ENCODE measurements around the gene TP53AIP1.

Gene TP53AIP1

DNA sequence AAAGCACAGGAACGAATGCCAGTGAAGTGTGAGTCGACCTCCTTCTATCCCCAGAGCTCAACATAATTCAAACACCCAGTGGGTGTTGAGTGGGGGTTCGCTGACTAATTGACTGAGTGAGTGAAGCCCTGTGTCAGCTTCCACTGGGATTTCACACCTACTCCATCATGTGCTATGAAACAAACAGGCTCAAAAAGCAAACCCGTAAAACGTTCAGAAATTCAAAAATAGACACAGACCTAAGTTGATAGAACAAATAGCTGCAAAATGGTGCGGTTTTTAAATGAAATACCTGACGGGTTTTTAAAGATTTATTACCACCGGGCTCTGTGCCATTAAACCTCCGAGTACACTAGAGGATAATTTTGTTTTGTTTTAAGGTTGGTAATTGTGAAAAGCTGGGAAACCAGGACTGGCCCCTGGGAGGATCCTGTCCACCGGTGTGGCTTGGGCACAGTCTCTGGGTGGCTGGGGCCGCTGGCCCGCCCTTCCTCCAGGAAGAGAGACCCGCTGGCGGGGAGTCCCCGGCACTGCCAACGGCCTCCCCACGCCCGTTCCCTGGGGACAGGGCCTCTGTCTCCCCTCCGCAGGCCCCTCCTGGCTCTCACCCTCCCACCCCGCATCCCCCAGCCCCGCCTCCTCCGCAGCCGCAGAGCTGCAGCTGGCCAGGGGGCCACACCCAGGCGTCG, 37.9 kb downstream of the TP53AIP1 start:
- DNase-seq = no peak

DNA sequence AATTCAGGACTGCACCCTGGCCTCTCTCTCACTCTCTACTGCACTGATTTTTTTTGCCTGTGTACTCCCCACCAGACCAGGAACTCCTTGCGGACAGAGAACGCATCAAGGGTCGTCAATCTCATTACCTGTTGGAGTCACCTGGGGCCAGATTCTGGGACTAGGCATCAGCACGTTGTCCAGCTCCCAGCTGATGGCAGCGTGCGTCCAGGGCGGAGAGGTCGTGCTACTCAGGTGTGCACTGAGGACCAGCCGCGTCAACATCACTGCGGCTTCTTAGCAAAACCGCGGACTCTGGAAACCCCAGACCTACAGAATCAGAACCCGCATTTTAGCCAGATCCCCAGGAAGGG, 38.4 kb downstream of the TP53AIP1 start:
- no peak for DNase-seq

- DNase-seq = no peak
Observed at GRCh38 chr11:128903248-128904061, 39.2 kb downstream of the TP53AIP1 start.

DNA sequence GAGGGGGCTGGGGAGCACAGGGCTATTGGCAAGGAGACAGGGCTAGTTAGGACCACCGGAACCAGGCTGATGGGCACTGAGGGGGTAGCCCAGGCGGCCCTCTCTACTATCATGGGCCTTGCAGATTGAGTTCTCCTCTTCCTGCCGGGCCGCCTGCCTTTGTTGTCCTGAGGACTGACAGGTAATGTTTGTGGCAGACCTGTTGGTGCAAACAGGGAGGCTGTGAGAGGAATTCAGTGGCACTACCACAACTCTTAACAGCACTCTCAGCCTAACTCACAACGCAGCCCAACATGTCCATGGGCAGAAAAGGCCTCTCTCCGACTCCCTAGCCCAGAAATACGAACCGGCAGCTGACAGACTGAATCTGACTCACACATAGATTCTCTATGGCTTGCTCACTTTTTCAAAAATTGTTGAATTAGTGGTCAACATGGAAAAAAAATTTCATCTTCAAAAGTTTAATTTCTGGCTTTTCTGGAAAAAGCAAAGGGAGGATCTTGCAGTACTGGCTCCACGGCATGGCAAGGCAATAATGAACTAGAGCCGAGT, 40.1 kb downstream of the TP53AIP1 start:
- DNase-seq = no peak

GRCh38 chr11:128901653-128902514, 40.8 kb downstream of the TP53AIP1 start:
- no peak for DNase-seq

GRCh38 chr11:128900468-128900867, 42.2 kb downstream of the TP53AIP1 start:
- DNase-seq = no peak

DNA sequence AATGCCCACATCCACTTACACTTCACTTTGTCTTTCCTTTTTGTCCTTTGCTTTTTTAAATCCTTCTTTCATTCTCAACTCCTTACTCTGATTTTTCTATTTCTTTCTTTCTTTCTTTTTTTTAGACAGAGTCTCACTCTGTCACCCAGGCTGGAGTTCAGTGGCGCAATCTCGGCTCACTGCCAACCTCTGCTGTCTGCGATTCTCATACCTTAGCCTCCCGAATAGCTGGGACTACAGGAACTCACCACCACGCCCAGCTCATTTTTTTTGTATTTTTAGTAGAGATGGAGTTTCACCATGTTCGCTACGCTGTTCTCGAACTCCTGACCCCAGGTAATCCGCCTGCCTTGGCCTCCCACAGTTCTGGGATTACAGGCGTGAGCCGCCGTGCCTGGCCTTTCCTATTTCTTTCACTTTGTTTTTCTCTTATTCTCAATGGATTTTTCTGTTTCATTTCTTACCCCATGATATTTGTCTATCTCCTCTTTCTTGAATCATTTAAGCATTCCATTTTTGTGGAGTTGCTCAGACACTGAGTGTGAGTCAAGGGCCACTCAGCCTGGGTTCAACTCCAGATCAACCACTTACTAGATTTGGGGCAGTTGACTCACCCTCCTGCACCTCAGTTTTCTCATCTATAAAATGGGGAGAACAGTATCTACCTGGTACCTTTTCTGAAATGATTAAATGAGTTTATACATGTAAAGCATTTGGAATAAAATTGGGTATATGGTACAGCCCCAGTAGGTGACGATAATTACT, 43.9 kb downstream of the TP53AIP1 start:
- DNase-seq = no peak

GRCh38 chr11:128897826-128898225, 44.8 kb downstream of the TP53AIP1 start:
- DNase-seq = no peak

DNA sequence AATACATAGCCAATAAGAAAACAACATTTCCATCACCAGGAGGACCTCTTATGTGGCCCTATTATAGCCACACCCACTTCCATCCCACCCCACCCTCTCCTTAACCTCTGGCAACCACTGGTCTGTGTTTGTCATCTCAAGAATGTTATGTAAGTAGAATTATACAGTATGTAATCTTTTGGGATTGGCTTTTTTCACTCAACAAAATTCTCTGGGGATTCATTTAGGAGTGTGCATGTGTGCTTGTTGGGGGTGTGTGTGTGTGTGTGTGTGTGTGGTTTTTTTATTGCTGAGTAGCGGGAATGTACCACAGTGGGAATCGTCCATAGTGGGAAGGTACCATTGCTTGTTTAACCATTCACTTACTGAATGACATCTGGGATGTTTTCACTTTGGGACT, 46.3 kb downstream of the TP53AIP1 start:
- no peak for DNase-seq

DNA sequence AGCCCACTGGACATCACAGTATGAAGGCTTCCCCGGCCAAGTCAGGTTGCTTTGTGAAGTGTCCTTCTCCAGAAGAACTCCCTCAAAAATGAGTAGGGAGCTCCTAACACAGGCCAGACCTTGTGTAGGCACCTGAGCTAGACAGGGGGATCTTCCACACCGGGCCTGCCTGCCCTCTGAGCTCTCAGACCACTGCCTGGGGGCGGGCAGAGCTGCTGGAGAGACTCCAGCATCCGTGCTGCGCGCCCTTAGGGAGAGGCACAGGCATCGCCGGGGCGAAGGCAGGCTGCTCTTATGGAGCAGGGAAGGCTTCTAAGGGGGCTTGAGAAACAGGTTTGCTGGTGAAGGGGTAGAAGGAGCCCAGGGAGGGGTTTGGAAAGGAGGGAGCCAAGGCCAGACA, 47.1 kb downstream of the TP53AIP1 start:
- DNase-seq = no peak

DNA sequence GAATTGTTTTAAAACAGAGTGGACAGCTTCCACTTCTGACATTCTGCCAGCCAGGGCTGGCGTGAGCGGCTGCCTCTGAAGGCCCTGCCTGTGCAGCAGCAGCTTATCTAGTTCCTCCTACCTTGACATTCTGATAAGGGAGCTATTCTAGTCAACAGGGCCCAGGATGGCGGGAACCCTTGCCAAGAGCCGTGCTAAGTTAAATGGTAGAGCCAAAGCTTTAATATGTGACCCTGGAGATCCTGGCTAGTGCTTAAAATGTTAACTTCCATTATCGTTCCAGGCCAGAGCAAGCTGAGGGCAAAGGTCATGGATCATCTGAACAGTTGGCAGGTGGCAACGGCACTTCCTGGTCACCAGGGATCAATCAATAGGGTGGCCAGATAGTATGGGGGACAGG, 48.0 kb downstream of the TP53AIP1 start:
- no peak for DNase-seq

GRCh38 chr11:128894286-128894681, 48.4 kb downstream of the TP53AIP1 start:
- no peak for DNase-seq

DNA sequence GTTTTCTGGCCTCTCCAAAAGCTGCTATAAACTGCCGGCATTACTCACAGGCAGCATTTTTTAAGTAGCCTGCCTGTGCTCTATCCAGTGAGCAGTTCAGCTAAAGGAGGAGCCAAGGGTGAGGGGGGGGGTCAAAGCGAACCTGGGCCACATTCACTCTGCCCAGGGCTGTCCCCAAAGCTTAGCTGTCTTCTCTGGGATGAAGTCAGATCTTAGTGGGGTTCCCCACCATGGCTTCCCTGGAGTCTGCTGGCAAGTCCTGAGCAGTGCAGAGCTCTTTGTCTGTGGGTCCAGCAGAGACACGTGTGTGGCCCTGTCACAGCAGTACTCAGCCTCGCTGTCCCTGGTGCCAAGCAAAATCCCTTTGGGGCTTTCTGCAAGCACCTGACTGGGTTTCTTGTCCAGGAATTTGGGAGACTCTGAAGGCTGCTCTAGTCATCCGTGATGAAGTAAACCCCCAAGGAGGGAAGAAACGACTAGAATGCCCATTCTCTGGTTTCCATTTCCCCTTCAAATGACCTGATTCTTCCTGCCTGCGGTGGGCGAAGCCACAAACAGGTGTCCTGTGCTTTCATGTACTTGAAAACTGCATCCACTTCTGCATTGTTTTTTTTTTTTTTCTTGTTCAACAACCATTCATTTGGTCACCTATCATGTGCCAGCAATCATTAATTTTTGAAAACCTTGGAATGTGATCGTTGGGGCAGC, 48.9 kb downstream of the TP53AIP1 start:
- DNase-seq = no peak

- DNase-seq = no peak
Observed at GRCh38 chr11:128892866-128893565, 49.7 kb downstream of the TP53AIP1 start.

DNA sequence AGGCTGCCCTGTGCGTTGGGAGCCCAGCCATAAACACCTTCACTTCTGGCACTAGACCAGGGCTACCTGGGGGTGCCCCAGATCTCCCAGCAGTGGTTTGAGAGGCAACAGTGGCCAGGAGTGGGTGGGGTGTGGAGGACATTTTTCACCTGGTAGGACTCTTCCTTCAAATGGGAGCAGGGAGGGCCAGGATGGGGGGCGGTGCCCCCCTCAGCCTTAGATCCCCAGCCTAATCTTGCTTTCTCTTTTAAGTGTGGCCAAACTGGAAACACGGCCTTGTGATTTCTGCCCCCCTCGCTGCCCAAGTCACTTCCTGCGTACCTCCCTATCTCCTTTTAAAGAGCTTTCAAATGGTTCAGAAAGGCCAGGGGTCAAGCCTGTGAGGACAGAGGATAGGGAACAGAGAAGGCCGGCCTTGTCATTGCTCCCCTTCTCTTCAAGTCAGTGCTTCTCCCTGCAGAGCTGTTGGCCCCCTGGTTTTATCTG, 50.7 kb downstream of the TP53AIP1 start:
- no peak for DNase-seq

DNA sequence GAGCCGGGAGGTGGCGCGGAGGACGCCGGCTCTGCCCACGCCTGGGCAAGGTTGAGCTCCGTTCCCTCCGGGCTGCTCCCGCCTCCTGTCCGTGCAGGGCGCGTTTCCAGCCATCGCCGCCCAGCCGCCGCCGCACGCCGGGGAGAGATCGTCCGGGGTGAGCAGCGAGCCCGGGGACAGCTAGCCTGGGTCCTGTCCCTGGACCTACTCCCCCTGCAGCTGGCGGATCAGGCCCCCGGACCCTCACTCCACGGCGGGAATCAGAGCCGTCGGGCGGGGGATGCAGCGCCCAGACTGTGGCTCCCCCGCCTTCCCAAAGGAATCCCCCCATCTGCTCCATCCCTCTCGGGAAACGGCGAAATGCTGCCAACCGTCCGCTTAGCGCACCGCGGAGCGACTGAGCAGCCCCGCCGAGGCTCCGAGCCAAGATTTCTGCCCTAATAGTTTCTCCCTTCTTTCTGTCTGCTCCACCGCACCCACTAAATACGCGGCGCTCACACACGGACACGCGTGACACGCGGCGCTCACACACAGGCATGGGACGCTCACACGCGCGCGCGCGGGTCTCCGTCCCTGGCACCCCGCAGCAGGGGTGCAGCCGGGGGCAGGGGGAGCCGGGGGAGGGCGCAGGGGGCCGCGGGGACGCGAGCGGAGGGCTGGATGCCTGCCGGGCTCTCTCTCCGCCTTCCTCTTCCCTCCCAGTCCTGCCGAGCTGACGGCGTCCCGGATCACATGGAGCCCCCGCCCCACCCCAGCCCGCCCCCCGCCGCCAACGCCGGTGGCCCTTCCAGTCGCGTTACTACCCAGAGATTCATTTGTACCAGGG, 51.9 kb downstream of the TP53AIP1 start, which contains the start of gene KCNJ5:
Gene KCNJ5, plus strand, starts transcription at position 814 of the 826 bp plus-strand sequence. CDS start 19,918 bp downstream, outside the sequence.
- no peak for DNase-seq

- DNase-seq = no peak
Observed at GRCh38 chr11:128890216-128890542, 52.5 kb downstream of the TP53AIP1 start.

DNA sequence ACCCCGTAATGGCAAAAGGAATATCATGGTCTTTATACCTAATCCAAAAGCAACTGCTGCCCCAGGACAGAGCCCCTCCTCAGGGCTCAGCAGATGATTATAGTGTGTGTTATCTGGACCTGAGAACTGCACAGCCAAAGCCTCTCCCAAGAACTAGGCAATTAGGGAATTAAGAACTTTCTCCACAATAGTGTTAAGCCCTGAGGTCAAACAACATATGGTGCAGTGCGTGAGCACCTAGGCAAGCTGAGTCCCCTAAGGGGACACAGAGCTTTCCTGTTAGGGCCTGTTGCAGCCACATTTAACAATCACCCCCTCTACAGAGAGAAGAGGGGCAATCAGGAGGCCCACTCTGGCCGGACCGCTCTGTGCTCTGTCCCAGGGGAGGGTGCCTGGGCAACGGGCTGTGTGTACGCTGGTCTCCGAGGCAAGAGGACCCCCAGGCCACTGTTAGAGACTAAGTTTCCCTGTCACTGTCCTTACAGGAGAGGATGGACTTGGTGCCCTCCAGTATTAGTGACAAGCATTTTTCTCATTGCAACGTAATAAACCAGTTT, 52.9 kb downstream of the TP53AIP1 start:
- DNase-seq = no peak
